Astrocyte (in vitro differentiated cells and primary cell): ENCODE results near the gene CHRNA5.

Experiments
- EZH2 ChIP-seq: IDR thresholded peaks from 2 replicates; pipeline ENCODE4 v1.6.1; 2012; ENCODE audit warnings: mild to moderate bottlenecking, low read length, inconsistent platforms; ENCODE audit not compliant: insufficient read depth
- TF ChIP-seq, protein P1 (sequence below): IDR thresholded peaks from 2 replicates; pipeline ENCODE4 v1.5.1; 2011; ENCODE audit warnings: low read depth, mild to moderate bottlenecking, inconsistent platforms, low read length, moderate library complexity; ENCODE audit not compliant: insufficient read depth

DNA sequence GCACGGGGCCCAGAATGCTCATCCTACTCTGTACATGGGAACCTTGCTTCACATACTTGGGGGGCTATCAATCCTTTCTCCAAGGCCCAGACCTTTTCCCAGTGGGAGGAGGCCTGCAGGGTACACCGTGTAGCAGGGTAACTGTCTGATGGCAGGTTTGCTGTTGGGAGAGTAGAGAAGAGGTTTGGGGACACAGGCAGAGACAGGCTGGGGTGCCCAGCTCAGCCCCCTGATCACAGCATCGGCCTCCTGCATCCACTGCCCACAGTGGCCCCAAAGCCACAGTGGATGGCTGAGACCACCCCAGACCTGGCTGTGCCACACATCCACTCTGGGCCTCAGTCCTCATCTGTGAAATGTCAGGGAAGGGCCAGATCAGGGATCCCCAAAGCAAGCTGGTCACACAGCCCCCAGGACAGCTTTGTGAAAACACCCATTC is 49.9 kb downstream of the CHRNA5 start:
- TF ChIP-seq, protein P1, sequence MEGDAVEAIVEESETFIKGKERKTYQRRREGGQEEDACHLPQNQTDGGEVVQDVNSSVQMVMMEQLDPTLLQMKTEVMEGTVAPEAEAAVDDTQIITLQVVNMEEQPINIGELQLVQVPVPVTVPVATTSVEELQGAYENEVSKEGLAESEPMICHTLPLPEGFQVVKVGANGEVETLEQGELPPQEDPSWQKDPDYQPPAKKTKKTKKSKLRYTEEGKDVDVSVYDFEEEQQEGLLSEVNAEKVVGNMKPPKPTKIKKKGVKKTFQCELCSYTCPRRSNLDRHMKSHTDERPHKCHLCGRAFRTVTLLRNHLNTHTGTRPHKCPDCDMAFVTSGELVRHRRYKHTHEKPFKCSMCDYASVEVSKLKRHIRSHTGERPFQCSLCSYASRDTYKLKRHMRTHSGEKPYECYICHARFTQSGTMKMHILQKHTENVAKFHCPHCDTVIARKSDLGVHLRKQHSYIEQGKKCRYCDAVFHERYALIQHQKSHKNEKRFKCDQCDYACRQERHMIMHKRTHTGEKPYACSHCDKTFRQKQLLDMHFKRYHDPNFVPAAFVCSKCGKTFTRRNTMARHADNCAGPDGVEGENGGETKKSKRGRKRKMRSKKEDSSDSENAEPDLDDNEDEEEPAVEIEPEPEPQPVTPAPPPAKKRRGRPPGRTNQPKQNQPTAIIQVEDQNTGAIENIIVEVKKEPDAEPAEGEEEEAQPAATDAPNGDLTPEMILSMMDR: no peak
- no peak for TF ChIP-seq EZH2
